HepG2 (cell line): Measurements from ENCODE around the gene SELENOM. TPM values are rescaled to one million over a fixed set of nuclear protein-coding genes. Genes with fewer than 3 reads are reported as not detected.

Experiments
- CEBPZ ChIP-seq: IDR thresholded peaks from 2 replicates; pipeline ENCODE4 v1.6.1; 2012; ENCODE audit warnings: low read length, improper control_type of control experiment
- ERF ChIP-seq: IDR thresholded peaks from 2 replicates; pipeline ENCODE4 v1.6.1; 2018; ENCODE audit warnings: missing biosample characterization, missing genetic modification reagents
- FLYWCH1 ChIP-seq: sonication (generic); formaldehyde crosslinking; IDR thresholded peaks from 2 replicates; pipeline ENCODE4 v1.8.1; 2023; ENCODE audit warnings: mild to moderate bottlenecking, missing genetic modification reagents
- NFE2 ChIP-seq: sonication (generic); formaldehyde crosslinking; IDR thresholded peaks from 2 replicates; pipeline ENCODE4 v1.4.0; 2020; ENCODE audit warnings: missing genetic modification reagents
- PAXIP1 ChIP-seq: sonication (generic); formaldehyde crosslinking; conservative IDR thresholded peaks from 2 replicates; pipeline ENCODE4 v1.4.0; 2020; ENCODE audit warnings: mild to moderate bottlenecking, missing genetic modification reagents, moderate library complexity
- SETDB1 ChIP-seq: sonication (generic); formaldehyde crosslinking; IDR thresholded peaks from 2 replicates; pipeline ENCODE4 v1.5.1; 2020; ENCODE audit warnings: missing genetic modification reagents, mild to moderate bottlenecking, borderline replicate concordance
- ZFP62 ChIP-seq: sonication (generic); formaldehyde crosslinking; IDR thresholded peaks from 2 replicates; pipeline ENCODE4 v1.4.0; 2020; ENCODE audit warnings: missing genetic modification reagents
- ZNF136 ChIP-seq: sonication (generic); formaldehyde crosslinking; IDR thresholded peaks from 2 replicates; pipeline ENCODE4 v1.8.1; 2022; ENCODE audit warnings: low read depth, mild to moderate bottlenecking, moderate library complexity, missing genetic modification reagents
- ZNF556 ChIP-seq: sonication (generic); formaldehyde crosslinking; IDR thresholded peaks from 2 replicates; pipeline ENCODE4 v1.4.0; 2020; ENCODE audit warnings: mild to moderate bottlenecking, missing genetic modification reagents, borderline replicate concordance
- polyA plus RNA-seq, 8 experiments: library from polyadenylated mRNA; depleted of rRNA in 3 of 8; stranded (reverse) in 7 of 8; unstranded in 1 of 8; fragments of >200 nt; fragmentation: Illumina TruSeq in 4 of 8; extraction: Trizol in 4 of 8; gene quantifications; 2 replicates each; pipeline versions ENCODE4 v1.2.1 to v1.2.3, GENCODE V29; 2011 to 2016; ENCODE audit warnings: low read depth in 4 of 8, missing spikeins in 1 of 8, mixed read lengths in 1 of 8; ENCODE audit not compliant: insufficient read depth in 1 of 8
- total RNA-seq, 5 experiments: library from RNA; depleted of rRNA; stranded (reverse); fragments of >200 nt; fragmentation: Illumina TruSeq; extraction: Trizol; gene quantifications; 2 replicates each; pipeline ENCODE4 v1.2.3, GENCODE V29; 2016; ENCODE audit warnings: low read depth in 1 of 5

Gene SELENOM
- total and polyA plus RNA-seq, 2 of the 13 experiments (the other 11 are each of a cell fraction or from before 2014, with no cell fraction given) = 4.1 to 4.3 TPM

DNA sequence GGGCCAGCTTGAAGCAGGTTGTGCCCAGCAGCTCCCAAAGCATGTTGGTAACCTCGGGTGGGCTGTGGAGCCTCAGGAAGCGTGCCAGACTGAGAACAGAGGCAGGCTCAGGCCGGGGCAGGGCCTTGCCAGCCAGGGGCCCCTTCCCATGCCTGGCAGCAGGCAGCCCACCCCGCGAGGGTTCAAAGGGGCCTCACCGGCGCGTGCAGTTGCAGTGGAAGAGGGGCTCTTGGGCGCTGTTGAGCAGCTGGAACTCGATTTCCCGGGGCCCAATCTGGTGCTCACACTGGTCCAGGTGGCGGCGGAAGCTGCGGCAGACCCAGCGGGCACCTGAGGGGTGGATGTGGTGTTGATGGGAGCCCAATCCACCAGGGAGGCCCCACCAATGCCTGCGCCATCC lies 29.3 kb upstream of the SELENOM start (continued):
- TF ChIP-seq CEBPZ (no peak), PAXIP1 (CRISPR knock-in tag) (no peak), ERF (CRISPR knock-in tag) (no peak), ZNF556 (CRISPR knock-in tag) (no peak), ZNF136 (CRISPR knock-in tag) (no peak), ZFP62 (CRISPR knock-in tag) (no peak), FLYWCH1 (CRISPR knock-in tag) (no peak), NFE2 (CRISPR knock-in tag) (no peak), SETDB1 (CRISPR knock-in tag) (no peak)
- TF ChIP-seq, all 625 proteins: peak for 0
